Thyroid gland (tissue), 4 donors: ENCODE measurements around the gene RPP21. TPM values are rescaled to one million over a fixed set of nuclear protein-coding genes. Genes with fewer than 3 reads are reported as not detected.
A peak's percentile ranks its signal among the peaks of the same experiment; 100 is the strongest.

Source experiments
- DNase-seq, 2 donors: peaks; one replicate each; pipeline ENCODE4 v3.0.0-alpha.2; 2019
- H3K27ac ChIP-seq, 3 donors: fragments of 200-600 bp; sonication (generic); 1 replicate in 2 of 3; 2 replicates in 1 of 3; pipeline ENCODE4 v1.5.1; 2016 to 2019; ENCODE audit warnings: mild to moderate bottlenecking in 1 of 3, moderate library complexity in 1 of 3
- H3K27me3 ChIP-seq: fragments of 200-600 bp; sonication (generic); one replicate; pipeline ENCODE4 v1.5.1; 2019
- H3K36me3 ChIP-seq, 2 donors: fragments of 200-600 bp; sonication (generic); one replicate each; pipeline ENCODE4 v1.5.1; 2016 to 2019
- H3K4me1 ChIP-seq, 2 donors: fragments of 200-600 bp; sonication (generic); one replicate each; pipeline ENCODE4 v1.5.1; 2017 to 2019
- H3K4me3 ChIP-seq, 3 donors: fragments of 200-600 bp; sonication (generic); replicated peaks in 1 of 3; 1 replicate in 2 of 3; 2 replicates in 1 of 3; pipeline ENCODE4 v1.5.1; 2016; ENCODE audit warnings: mild to moderate bottlenecking in 1 of 3
- H3K9me3 ChIP-seq: fragments of 200-600 bp; sonication (generic); one replicate; pipeline ENCODE4 v1.5.1; 2017
- CTCF ChIP-seq, 6 experiments: fragments of 200-600 bp in 3 of 6; fragments of 450-650 bp in 3 of 6; sonication (generic) in 3 of 6; IDR thresholded peaks; one replicate each; pipeline ENCODE4 v1.5.1; 2016 to 2019; ENCODE audit warnings: antibody characterized with exemption in 6 of 6, mild to moderate bottlenecking in 2 of 6, inconsistent platforms in 1 of 6, moderate library complexity in 1 of 6
- POLR2A ChIP-seq, 2 donors: fragments of 450-650 bp; IDR thresholded peaks; one replicate each; pipeline ENCODE4 v1.6.1; 2017; ENCODE audit warnings: antibody characterized with exemption in 2 of 2, mild to moderate bottlenecking in 2 of 2, moderate library complexity in 1 of 2
- WGBS, 2 donors: methylation state at CpG; one replicate each; pipeline ENCODE4 v1.1.5; 2017; 5-methylcytosine and 5-hydroxymethylcytosine counted together
- intact Hi-C: fragments of 100-400 bp; cut with DNase I; formaldehyde crosslinking; loops from one replicate; pipeline ENCODE4 v1.15.1; 2023
- total RNA-seq, 4 donors: library from RNA; depleted of rRNA; stranded (reverse); fragments of >200 nt; gene quantifications; one replicate each; pipeline ENCODE4 v1.2.3, GENCODE V29; 2016

Gene RPP21
- total RNA-seq, 4 donors from 2014 or later, result 27.2 to 88.7 (median 60.8) TPM

GRCh38 chr6:30341728-30342127, 3.2 kb upstream of the RPP21 start:
- Histone ChIP-seq H3K9me3 (no peaks in the 10 kb centered on the region), H3K36me3 (peaks cover 37 to 43% of the 10 kb centered on the region in 2 donors), H3K4me3 (no peak overlapping the region), H3K27me3 (no peaks in the 10 kb centered on the region), H3K4me1 (peaks cover 0 to 11% of the 10 kb centered on the region in 2 donors), H3K27ac (no peak overlapping the region)
- intact Hi-C loops, result no loop called here
- DNase-seq, result no peak
- 93 to 95% methylated on average over 16 of the region's 16 CpGs for WGBS, 2 donors
- no peak for TF ChIP-seq CTCF (IDR thresholded peaks at IDR 0.05)

- TF ChIP-seq CTCF (IDR thresholded peaks at IDR 0.05) (no peak), POLR2A (IDR thresholded peaks at IDR 0.05) (no peak)
- Histone ChIP-seq H3K4me1 (peaks cover 0 to 11% of the 10 kb centered on the region in 2 donors), H3K36me3 (peaks cover 15 to 30% of the 10 kb centered on the region in 2 donors), H3K4me3 (peak overlapping the region in 1 of 3 donors; percentile 79), H3K9me3 (no peaks in the 10 kb centered on the region), H3K27me3 (no peaks in the 10 kb centered on the region), H3K27ac (peak overlapping the region in 2 of 3 donors; percentile 83 to 84)
- WGBS, 2 donors, result 60 to 62% methylated on average over 4 of the region's 4 CpGs
- intact Hi-C loops, result no loop called here
- no peak for DNase-seq
These were observed 627 bp upstream of the RPP21 start for GRCh38 chr6:30344191-30344867.

- DNase-seq, result no peak
- Histone ChIP-seq H3K27ac (no peak overlapping the region), H3K4me3 (peak overlapping the region in 1 of 3 donors; percentile 79), H3K27me3 (no peaks in the 10 kb centered on the region), H3K4me1 (peaks cover 0 to 11% of the 10 kb centered on the region in 2 donors), H3K9me3 (no peaks in the 10 kb centered on the region), H3K36me3 (peaks cover 4 to 17% of the 10 kb centered on the region in 2 donors)
- intact Hi-C loops, result no loop called here
- 51 to 64% methylated on average over 4 of the region's 4 CpGs for WGBS, 2 donors
- TF ChIP-seq POLR2A (IDR thresholded peaks at IDR 0.05) (no peak), CTCF (IDR thresholded peaks at IDR 0.05) (no peak)
These were observed 896 bp downstream of the RPP21 start for GRCh38 chr6:30345852-30346251.

- Histone ChIP-seq H3K4me1 (peaks cover 0 to 11% of the 10 kb centered on the region in 2 donors), H3K4me3 (no peak overlapping the region), H3K36me3 (peaks cover 0 to 9% of the 10 kb centered on the region in 2 donors), H3K9me3 (no peaks in the 10 kb centered on the region), H3K27me3 (no peaks in the 10 kb centered on the region), H3K27ac (no peak overlapping the region)
- WGBS, 2 donors, result 59 to 94% methylated on average over 3 of the region's 3 CpGs
- no peak for DNase-seq
- intact Hi-C loops, result no loop called here
- TF ChIP-seq POLR2A (IDR thresholded peaks at IDR 0.05), result no peak
- TF ChIP-seq CTCF (IDR thresholded peaks at IDR 0.05), result no peak
These were observed 4.0 kb downstream of the RPP21 start for GRCh38 chr6:30348957-30349356.

GRCh38 chr6:30349421-30350177, 4.6 kb downstream of the RPP21 start:
- TF ChIP-seq POLR2A (IDR thresholded peaks at IDR 0.05), result no peak
- TF ChIP-seq CTCF (IDR thresholded peaks at IDR 0.05), result no peak
- Histone ChIP-seq H3K9me3 (no peaks in the 10 kb centered on the region), H3K4me1 (peaks cover 0 to 8% of the 10 kb centered on the region in 2 donors), H3K27ac (no peak overlapping the region), H3K4me3 (no peak overlapping the region), H3K36me3 (peaks cover 0 to 9% of the 10 kb centered on the region in 2 donors), H3K27me3 (no peaks in the 10 kb centered on the region)
- intact Hi-C loops, result no loop called here
- 64 to 73% methylated on average over 3 of the region's 3 CpGs for WGBS, 2 donors
- no peak for DNase-seq
